WTC11 (cell line): ENCODE data around the gene IFT88.

Experiments
- CTCF ChIP-seq: fragments of 200-600 bp; IDR thresholded peaks from 2 replicates; pipeline ENCODE4 v1.8.0; 2022; ENCODE audit warnings: antibody characterized with exemption
- FOXJ3 ChIP-seq: sonication (generic); formaldehyde crosslinking; IDR thresholded peaks from 2 replicates; pipeline ENCODE4 v1.9.0; 2021; ENCODE audit warnings: missing genetic modification reagents, mild to moderate bottlenecking, borderline replicate concordance
- FOXP4 ChIP-seq: sonication (generic); formaldehyde crosslinking; IDR thresholded peaks from 2 replicates; pipeline ENCODE4 v1.8.0; 2022; ENCODE audit warnings: mild to moderate bottlenecking, missing genetic modification reagents
- MAX ChIP-seq: sonication (generic); formaldehyde crosslinking; IDR thresholded peaks from 2 replicates; pipeline ENCODE4 v1.8.0; 2022; ENCODE audit warnings: mild to moderate bottlenecking, missing genetic modification reagents
- ZNF416 ChIP-seq: fragments of 250-450 bp; sonication (Bioruptor Pico); IDR thresholded peaks from 2 replicates; pipeline ENCODE4 v1.9.0; 2021; ENCODE audit warnings: mild to moderate bottlenecking, inconsistent platforms

GRCh38 chr13:20702530-20702914, 135.6 kb downstream of the IFT88 start:
- no peak for TF ChIP-seq FOXJ3 (CRISPR knock-in tag)
- no peak for TF ChIP-seq CTCF
- TF ChIP-seq ZNF416, result no peak
- no peak for TF ChIP-seq MAX (CRISPR knock-in tag)
- TF ChIP-seq FOXP4 (CRISPR knock-in tag), result no peak
